ENCODE data around the gene LTB. TPM values are rescaled to one million over a fixed set of nuclear protein-coding genes. Genes with fewer than 3 reads are reported as not detected.
A peak's percentile ranks its signal among the peaks of the same experiment; 100 is the strongest.

Gene LTB
- total RNA-seq, 1 donor from 2014 or later: not detected

DNA sequence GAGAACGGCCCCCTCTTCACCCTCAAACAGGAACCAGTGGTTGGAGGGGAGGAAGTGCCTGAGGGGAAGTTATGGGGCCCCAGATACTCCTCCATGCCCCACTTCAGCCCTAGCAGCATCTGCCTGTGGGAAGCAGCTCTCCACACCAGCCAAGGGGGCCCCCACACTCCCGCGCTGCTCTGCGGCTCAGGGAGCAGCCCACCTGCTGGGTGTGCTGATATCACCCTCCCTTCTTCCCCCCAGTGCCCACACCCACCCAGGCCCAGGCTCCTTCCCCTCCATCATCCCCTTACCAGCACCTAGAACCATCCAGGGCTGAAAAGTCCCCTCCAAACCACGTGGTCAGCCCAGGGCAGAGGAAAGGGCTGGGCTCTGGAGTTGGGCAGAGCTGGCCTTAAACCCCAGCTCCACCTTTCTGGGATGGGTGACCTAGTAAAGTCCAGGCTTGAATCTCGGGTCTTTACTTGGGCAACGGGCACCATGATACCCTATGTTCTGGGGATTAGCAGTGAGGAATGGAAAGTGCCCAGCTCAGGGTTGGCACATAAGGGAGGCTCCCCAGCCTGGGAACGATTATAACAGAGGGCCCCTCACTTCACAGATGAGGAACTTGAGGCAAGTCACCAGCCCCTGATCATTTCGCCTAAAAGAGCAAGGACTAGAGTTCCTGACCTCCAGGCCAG is 4.5 kb upstream of the LTB start:
- Mint-ChIP-seq H3K27me3 (ENCODE audit: low read depth) (peaks cover 10% of the 10 kb centered on the region), H3K9me3 (no peaks in the 10 kb centered on the region), H3K4me3 (no peak overlapping the region), H3K4me1 (peaks cover 2% of the 10 kb centered on the region), H3K36me3 (no peaks in the 10 kb centered on the region), H3K27ac (no peak overlapping the region)
- TF ChIP-seq, protein P1, sequence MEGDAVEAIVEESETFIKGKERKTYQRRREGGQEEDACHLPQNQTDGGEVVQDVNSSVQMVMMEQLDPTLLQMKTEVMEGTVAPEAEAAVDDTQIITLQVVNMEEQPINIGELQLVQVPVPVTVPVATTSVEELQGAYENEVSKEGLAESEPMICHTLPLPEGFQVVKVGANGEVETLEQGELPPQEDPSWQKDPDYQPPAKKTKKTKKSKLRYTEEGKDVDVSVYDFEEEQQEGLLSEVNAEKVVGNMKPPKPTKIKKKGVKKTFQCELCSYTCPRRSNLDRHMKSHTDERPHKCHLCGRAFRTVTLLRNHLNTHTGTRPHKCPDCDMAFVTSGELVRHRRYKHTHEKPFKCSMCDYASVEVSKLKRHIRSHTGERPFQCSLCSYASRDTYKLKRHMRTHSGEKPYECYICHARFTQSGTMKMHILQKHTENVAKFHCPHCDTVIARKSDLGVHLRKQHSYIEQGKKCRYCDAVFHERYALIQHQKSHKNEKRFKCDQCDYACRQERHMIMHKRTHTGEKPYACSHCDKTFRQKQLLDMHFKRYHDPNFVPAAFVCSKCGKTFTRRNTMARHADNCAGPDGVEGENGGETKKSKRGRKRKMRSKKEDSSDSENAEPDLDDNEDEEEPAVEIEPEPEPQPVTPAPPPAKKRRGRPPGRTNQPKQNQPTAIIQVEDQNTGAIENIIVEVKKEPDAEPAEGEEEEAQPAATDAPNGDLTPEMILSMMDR (IDR thresholded peaks at IDR 0.05; ENCODE audit: unreplicated experiment): no peak
- no peak for DNase-seq (ENCODE audit: low spot score in 2 of 2, unreplicated experiment in 2 of 2)

DNA sequence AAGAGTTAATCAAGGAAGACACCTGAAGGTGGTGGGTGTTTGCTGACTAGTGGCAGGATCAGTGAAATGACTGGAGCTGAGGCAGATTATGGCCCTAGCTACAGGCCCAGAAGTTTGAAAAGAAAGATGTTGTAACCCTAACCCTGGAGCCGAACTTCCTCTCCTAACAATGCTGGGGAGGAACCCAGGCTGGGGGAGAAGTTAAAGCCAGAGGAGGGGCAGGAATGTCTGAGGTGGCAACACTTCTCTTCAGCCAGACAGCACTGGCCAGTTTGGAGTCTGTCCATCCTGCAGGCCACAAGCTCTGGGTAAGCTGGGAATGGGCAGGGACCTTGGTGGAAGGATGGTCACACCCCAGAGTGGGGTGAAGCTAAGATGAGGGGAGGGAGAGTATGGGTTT is 3.8 kb upstream of the LTB start, which contains the start of gene LST1:
Gene LST1 (plus strand): TSS at position 270 of the 400 bp plus-strand sequence. CDS start 1,023 bp downstream, outside the sequence.
- no peak for DNase-seq (ENCODE audit: low spot score in 2 of 2, unreplicated experiment in 2 of 2)
- TF ChIP-seq, protein P1 (IDR thresholded peaks at IDR 0.05; ENCODE audit: unreplicated experiment): no peak
- Mint-ChIP-seq H3K4me1 (peaks cover 9% of the 10 kb centered on the region), H3K27ac (no peak within 1 kb of the TSS), H3K36me3 (no peaks in the 10 kb centered on the region), H3K4me3 (no peak within 1 kb of the TSS), H3K9me3 (no peaks in the 10 kb centered on the region), H3K27me3 (ENCODE audit: low read depth) (peaks cover 10% of the 10 kb centered on the region)

GRCh38 chr6:31585491-31585890 is 3.3 kb upstream of the LTB start:
- TF ChIP-seq, protein P1 (IDR thresholded peaks at IDR 0.05; ENCODE audit: unreplicated experiment): peak; percentile 43
- H3K4me3 Mint-ChIP-seq: no peak overlapping the region
- no peak for DNase-seq (ENCODE audit: low spot score in 2 of 2, unreplicated experiment in 2 of 2)

GRCh38 chr6:31581434-31582229 is 592 bp downstream of the LTB start:
- peak overlapping the region; percentile 87 for H3K27ac Mint-ChIP-seq

More at GRCh38 chr6:31585491-31585890, 3.3 kb upstream of the LTB start:
- H3K27ac Mint-ChIP-seq: no peak overlapping the region
- no peaks in the 10 kb centered on the region for H3K9me3 Mint-ChIP-seq
- peaks cover 10% of the 10 kb centered on the region for H3K4me1 Mint-ChIP-seq
- H3K36me3 Mint-ChIP-seq: no peaks in the 10 kb centered on the region
- peaks cover 10% of the 10 kb centered on the region for H3K27me3 Mint-ChIP-seq (ENCODE audit: low read depth)

DNA sequence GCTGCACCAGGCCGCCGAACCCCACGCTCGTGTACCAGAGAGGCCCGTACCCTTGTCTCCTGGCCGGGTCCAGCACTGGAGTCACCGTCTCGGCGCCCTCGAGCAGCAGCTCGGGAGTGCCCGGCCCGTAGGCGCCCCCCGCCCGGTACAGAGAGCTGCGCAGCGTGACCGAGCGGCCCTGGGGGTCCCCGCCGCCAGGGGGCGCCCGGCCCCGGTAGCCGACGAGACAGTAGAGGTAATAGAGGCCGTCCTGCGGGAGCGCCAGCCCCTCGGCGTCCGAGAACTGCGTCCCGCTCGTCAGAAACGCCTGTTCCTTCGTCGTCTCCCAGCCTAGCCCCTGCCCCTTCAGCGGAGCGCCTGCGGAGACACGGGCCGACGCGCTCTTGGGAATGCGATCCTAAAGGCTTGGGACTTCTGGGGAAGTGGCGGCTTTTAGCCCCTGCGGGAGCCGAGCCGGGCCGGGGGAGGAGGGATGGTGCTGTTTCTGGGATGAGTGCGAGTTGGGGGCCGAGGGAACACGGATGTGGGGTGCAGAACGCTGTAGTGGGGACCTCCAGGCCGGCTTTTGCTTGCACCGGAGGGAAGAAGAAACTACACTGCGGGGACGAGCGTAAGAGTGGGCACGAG is 1.3 kb downstream of the LTB start:
- no peaks in the 10 kb centered on the region for H3K9me3 Mint-ChIP-seq
- peak overlapping the region; percentile 86 for H3K4me3 Mint-ChIP-seq
- peak; percentile 89 to 95 for DNase-seq (ENCODE audit: low spot score in 2 of 2, unreplicated experiment in 2 of 2)
- H3K27ac Mint-ChIP-seq: peak overlapping the region; percentile 87
- H3K27me3 Mint-ChIP-seq (ENCODE audit: low read depth): peaks cover 2% of the 10 kb centered on the region
- H3K4me1 Mint-ChIP-seq: peaks cover 10% of the 10 kb centered on the region
- no peaks in the 10 kb centered on the region for H3K36me3 Mint-ChIP-seq
- TF ChIP-seq, protein P1 (IDR thresholded peaks at IDR 0.05; ENCODE audit: unreplicated experiment): peak; percentile 100

More at GRCh38 chr6:31581434-31582229, 592 bp downstream of the LTB start:
- Mint-ChIP-seq H3K27me3 (ENCODE audit: low read depth) (peaks cover 2% of the 10 kb centered on the region), H3K4me1 (peaks cover 10% of the 10 kb centered on the region), H3K4me3 (peak overlapping the region; percentile 86), H3K9me3 (no peaks in the 10 kb centered on the region), H3K36me3 (no peaks in the 10 kb centered on the region)
- no peak for DNase-seq (ENCODE audit: low spot score in 2 of 2, unreplicated experiment in 2 of 2)
- TF ChIP-seq, protein P1 (IDR thresholded peaks at IDR 0.05; ENCODE audit: unreplicated experiment): no peak
